Epithelial cell of prostate (primary cell): Measurements from ENCODE around the gene TTLL9.
A peak's percentile ranks its signal among the peaks of the same experiment; 100 is the strongest.

ENCODE experiments used
- DNase-seq: peaks from one replicate; pipeline ENCODE4 v3.0.0-alpha.2; 2011; ENCODE audit warnings: low read depth, low spot score
- H3K27ac ChIP-seq: fragments of 450-650 bp; 2 replicates; pipeline ENCODE4 v1.5.1; 2017; ENCODE audit warnings: mild to moderate bottlenecking

Gene TTLL9

GRCh38 chr20:31934968-31935764 lies 64.7 kb downstream of the TTLL9 start:
- DNase-seq: no peak

GRCh38 chr20:31936420-31936819 lies 66.0 kb downstream of the TTLL9 start:
- no peak for DNase-seq
- no peak overlapping the region for H3K27ac ChIP-seq

More at GRCh38 chr20:31934968-31935764, 64.7 kb downstream of the TTLL9 start:
- no peak overlapping the region for H3K27ac ChIP-seq

- DNase-seq: no peak
- H3K27ac ChIP-seq: no peak overlapping the region
These were observed 67.4 kb downstream of the TTLL9 start for GRCh38 chr20:31937820-31938219.

GRCh38 chr20:31939661-31940060 lies 69.2 kb downstream of the TTLL9 start:
- no peak overlapping the region for H3K27ac ChIP-seq
- DNase-seq: no peak

GRCh38 chr20:31943052-31943471 lies 72.6 kb downstream of the TTLL9 start:
- no peak overlapping the region for H3K27ac ChIP-seq
- no peak for DNase-seq

- no peak overlapping the region for H3K27ac ChIP-seq
- no peak for DNase-seq
These were observed 74.9 kb downstream of the TTLL9 start for GRCh38 chr20:31945319-31945718.

- no peak for DNase-seq
- no peak overlapping the region for H3K27ac ChIP-seq
These were observed 75.4 kb downstream of the TTLL9 start for GRCh38 chr20:31945785-31946184.

- H3K27ac ChIP-seq: no peak overlapping the region
- DNase-seq: no peak
These were observed 77.6 kb downstream of the TTLL9 start for GRCh38 chr20:31948008-31948407.

- DNase-seq: no peak
- no peak overlapping the region for H3K27ac ChIP-seq
These were observed 79.6 kb downstream of the TTLL9 start for GRCh38 chr20:31949877-31950646.

GRCh38 chr20:31951203-31951529 lies 80.7 kb downstream of the TTLL9 start:
- H3K27ac ChIP-seq: peak overlapping the region; percentile 9
- no peak for DNase-seq

- peak; percentile 62 for DNase-seq
- H3K27ac ChIP-seq: peak within 1 kb of the TSS; percentile 9
These were observed 81.4 kb downstream of the TTLL9 start, which contains the start of gene PDRG1 for GRCh38 chr20:31951530-31952453. Gene PDRG1, minus strand, starts transcription at chr20:31952046. Its CDS starts 85 bp downstream, at chr20:31951961.

- no peak for DNase-seq
- no peak overlapping the region for H3K27ac ChIP-seq
These were observed 83.2 kb downstream of the TTLL9 start for GRCh38 chr20:31953556-31954148.

- no peak for DNase-seq
- H3K27ac ChIP-seq: no peak overlapping the region
These were observed 84.1 kb downstream of the TTLL9 start for GRCh38 chr20:31954500-31954899.

- DNase-seq: no peak
- no peak overlapping the region for H3K27ac ChIP-seq
These were observed 86.4 kb downstream of the TTLL9 start for GRCh38 chr20:31956556-31957526.

GRCh38 chr20:31962761-31963160 lies 92.3 kb downstream of the TTLL9 start:
- no peak overlapping the region for H3K27ac ChIP-seq
- DNase-seq: no peak

GRCh38 chr20:31963889-31964288 lies 93.5 kb downstream of the TTLL9 start:
- no peak overlapping the region for H3K27ac ChIP-seq
- DNase-seq: no peak

GRCh38 chr20:31966991-31967655 lies 96.7 kb downstream of the TTLL9 start:
- H3K27ac ChIP-seq: no peak overlapping the region
- no peak for DNase-seq

GRCh38 chr20:31967830-31968249 lies 97.4 kb downstream of the TTLL9 start, which contains the start of gene XKR7:
Gene XKR7, plus strand, starts transcription at chr20:31968151. Its CDS starts 25 bp downstream, at chr20:31968176.
- no peak within 1 kb of the TSS for H3K27ac ChIP-seq
- no peak for DNase-seq
